Measurements from ENCODE around the gene GSTT2.

GSTT2 gene

DNA sequence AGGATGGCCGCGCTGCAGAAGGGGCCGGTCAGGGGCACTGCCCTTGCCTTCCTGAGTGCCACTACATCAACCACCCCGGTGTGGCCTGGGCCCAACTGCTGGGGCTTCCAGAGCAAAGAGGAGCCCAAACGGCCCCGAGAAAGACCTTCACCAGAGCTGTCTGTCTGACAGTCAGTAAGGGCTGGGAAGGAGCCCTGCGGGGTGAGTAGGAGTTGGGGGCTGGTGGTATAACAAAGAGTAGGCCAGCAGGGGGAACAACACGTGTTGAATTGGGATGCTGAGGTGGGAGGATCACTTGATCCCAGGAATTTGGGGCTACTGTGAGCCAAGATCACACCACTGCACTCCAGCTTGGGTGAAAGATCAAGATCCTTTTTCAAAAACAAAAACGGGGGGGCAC is 21.4 kb downstream of the GSTT2 start:
- Histone ChIP-seq H3K36me3 (replicated peaks in 1 of 2; ENCODE audit: control insufficient read depth in 2 of 2, insufficient read depth in 2 of 2, low read length in 2 of 2) (no peaks in the 10 kb centered on the region), H2BK5ac (ENCODE audit: low read length) (peak overlapping the region; percentile 48), H4K91ac (ENCODE audit: low read depth, low read length, poor library complexity) (peak overlapping the region; percentile 76), H2AFZ (ENCODE audit: low read length) (peak overlapping the region; percentile 74), H2BK15ac (ENCODE audit: low read length) (no peak overlapping the region), H3K79me1 (ENCODE audit: low read depth, low read length) (no peaks in the 10 kb centered on the region), H3K14ac (ENCODE audit: low read length) (no peak overlapping the region), H3K27me3 (ENCODE audit: control insufficient read depth in 3 of 3, insufficient read depth in 3 of 3, low read depth in 1 of 3, low read length in 3 of 3) (peaks cover 0 to 23% (median 0%) of the 10 kb centered on the region in 3 experiments), H3K9ac (ENCODE audit: low read depth, low read length, poor library complexity) (no peak overlapping the region), H3K27ac (replicated peaks; ENCODE audit: low read length) (peak overlapping the region; percentile 13), H3K9me3 (replicated peaks in 1 of 2; ENCODE audit: control insufficient read depth in 2 of 2, insufficient read depth in 1 of 2, low read depth in 1 of 2, low read length in 2 of 2) (no peaks in the 10 kb centered on the region), H3K4me3 (ENCODE audit: low read length in 2 of 2) (no peak overlapping the region), H4K8ac (ENCODE audit: low read depth, low read length) (peak overlapping the region; percentile 4), H3K4me2 (ENCODE audit: insufficient read depth, low read length, poor library complexity, severe bottlenecking) (no peak overlapping the region), H3K23ac (ENCODE audit: low read depth, low read length, poor library complexity) (no peak overlapping the region), H2BK12ac (ENCODE audit: low read length) (no peak overlapping the region), H3K18ac (ENCODE audit: low read length) (peak overlapping the region; percentile 83), H3K4ac (ENCODE audit: low read length) (no peak overlapping the region), H2BK120ac (ENCODE audit: low read depth, low read length) (no peak overlapping the region), H3K4me1 (ENCODE audit: control insufficient read depth in 2 of 2, insufficient read depth in 1 of 2, low read depth in 1 of 2, low read length in 2 of 2) (peaks cover 4 to 5% of the 10 kb centered on the region in 2 donors), H2AK5ac (ENCODE audit: low read depth, low read length) (no peak overlapping the region)
- no CpG with 5 or more reads among the region's 9 CpGs for WGBS, 2 donors (ENCODE audit: extremely low coverage in 2 of 2, insufficient read length in 2 of 2, insufficient replicate concordance in 1 of 2)
- no peak for DNase-seq (ENCODE audit: low spot score)

DNA sequence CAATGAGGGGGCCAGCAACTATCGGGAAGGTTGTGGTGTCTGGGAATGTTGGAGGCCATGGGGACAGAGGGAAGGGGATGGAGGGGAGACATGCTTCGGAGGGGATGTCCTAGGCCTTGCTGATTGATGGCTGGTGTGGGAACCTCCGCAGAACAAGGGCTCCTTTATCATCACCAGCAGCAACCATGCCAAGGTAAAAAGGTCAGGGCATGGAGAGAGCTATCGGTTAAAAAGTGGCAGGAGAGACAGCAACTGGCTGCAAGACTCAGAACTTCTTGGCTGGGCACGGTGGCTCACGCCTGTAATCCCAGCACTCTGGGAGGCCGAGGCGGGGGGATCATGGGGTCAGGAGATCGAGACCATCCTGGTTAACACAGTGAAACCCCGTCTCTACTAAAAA is 22.3 kb downstream of the GSTT2 start:
- Histone ChIP-seq H3K14ac (ENCODE audit: low read length) (no peak overlapping the region), H3K27me3 (ENCODE audit: control insufficient read depth in 3 of 3, insufficient read depth in 3 of 3, low read depth in 1 of 3, low read length in 3 of 3) (peaks cover 0 to 27% (median 0%) of the 10 kb centered on the region in 3 experiments), H3K79me1 (ENCODE audit: low read depth, low read length) (no peaks in the 10 kb centered on the region), H3K4me2 (ENCODE audit: insufficient read depth, low read length, poor library complexity, severe bottlenecking) (no peak overlapping the region), H4K91ac (ENCODE audit: low read depth, low read length, poor library complexity) (no peak overlapping the region), H3K18ac (ENCODE audit: low read length) (no peak overlapping the region), H2BK5ac (ENCODE audit: low read length) (no peak overlapping the region), H3K9me3 (replicated peaks in 1 of 2; ENCODE audit: control insufficient read depth in 2 of 2, insufficient read depth in 1 of 2, low read depth in 1 of 2, low read length in 2 of 2) (no peaks in the 10 kb centered on the region), H3K4me3 (ENCODE audit: low read length in 2 of 2) (no peak overlapping the region), H2BK15ac (ENCODE audit: low read length) (no peak overlapping the region), H3K9ac (ENCODE audit: low read depth, low read length, poor library complexity) (no peak overlapping the region), H2BK12ac (ENCODE audit: low read length) (no peak overlapping the region), H3K27ac (replicated peaks; ENCODE audit: low read length) (no peak overlapping the region), H3K4ac (ENCODE audit: low read length) (no peak overlapping the region), H4K8ac (ENCODE audit: low read depth, low read length) (no peak overlapping the region), H3K4me1 (ENCODE audit: control insufficient read depth in 2 of 2, insufficient read depth in 1 of 2, low read depth in 1 of 2, low read length in 2 of 2) (peaks cover 4 to 5% of the 10 kb centered on the region in 2 donors), H3K36me3 (replicated peaks in 1 of 2; ENCODE audit: control insufficient read depth in 2 of 2, insufficient read depth in 2 of 2, low read length in 2 of 2) (no peaks in the 10 kb centered on the region), H2AK5ac (ENCODE audit: low read depth, low read length) (no peak overlapping the region), H3K23ac (ENCODE audit: low read depth, low read length, poor library complexity) (no peak overlapping the region), H2BK120ac (ENCODE audit: low read depth, low read length) (no peak overlapping the region), H2AFZ (ENCODE audit: low read length) (no peak overlapping the region)
- no CpG with 5 or more reads among the region's 10 CpGs for WGBS, 2 donors (ENCODE audit: extremely low coverage in 2 of 2, insufficient read length in 2 of 2, insufficient replicate concordance in 1 of 2)
- DNase-seq (ENCODE audit: low spot score) = no peak

DNA sequence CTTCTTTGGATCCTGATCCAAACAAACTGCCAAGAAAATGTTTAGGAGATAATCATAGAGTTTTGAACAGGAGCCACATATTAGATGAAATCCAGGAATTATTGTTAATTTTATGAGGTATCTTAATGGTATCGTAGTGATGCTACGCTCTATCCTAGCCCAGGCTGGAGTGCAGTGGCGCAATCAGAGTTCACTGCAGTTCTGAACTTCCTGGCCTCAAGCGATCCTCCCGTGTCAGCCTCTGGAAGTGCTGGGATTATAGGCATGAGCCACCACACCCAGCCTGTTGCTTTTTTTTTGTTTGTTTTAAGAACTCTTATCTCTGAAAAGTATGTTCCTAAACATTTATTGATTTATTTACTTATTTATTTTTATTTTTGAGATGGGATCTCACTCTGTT is 22.9 kb downstream of the GSTT2 start:
- no peak for DNase-seq (ENCODE audit: low spot score)
- no peak overlapping the region for H2BK120ac ChIP-seq (ENCODE audit: low read depth, low read length)
- no peaks in the 10 kb centered on the region for H3K36me3 ChIP-seq (replicated peaks in 1 of 2; ENCODE audit: control insufficient read depth in 2 of 2, insufficient read depth in 2 of 2, low read length in 2 of 2)
- no peaks in the 10 kb centered on the region for H3K79me1 ChIP-seq (ENCODE audit: low read depth, low read length)
- no peak overlapping the region for H2BK15ac ChIP-seq (ENCODE audit: low read length)
- H3K4me3 ChIP-seq (ENCODE audit: low read length in 2 of 2) = no peak overlapping the region
- no peak overlapping the region for H3K23ac ChIP-seq (ENCODE audit: low read depth, low read length, poor library complexity)
- peaks cover 0 to 29% (median 0%) of the 10 kb centered on the region in 3 experiments for H3K27me3 ChIP-seq (ENCODE audit: control insufficient read depth in 3 of 3, insufficient read depth in 3 of 3, low read depth in 1 of 3, low read length in 3 of 3)
- no peaks in the 10 kb centered on the region for H3K9me3 ChIP-seq (replicated peaks in 1 of 2; ENCODE audit: control insufficient read depth in 2 of 2, insufficient read depth in 1 of 2, low read depth in 1 of 2, low read length in 2 of 2)
- no peak overlapping the region for H2AFZ ChIP-seq (ENCODE audit: low read length)
- no peak overlapping the region for H3K14ac ChIP-seq (ENCODE audit: low read length)
- no peak overlapping the region for H2BK5ac ChIP-seq (ENCODE audit: low read length)
- no peak overlapping the region for H2BK12ac ChIP-seq (ENCODE audit: low read length)
- no peak overlapping the region for H3K4ac ChIP-seq (ENCODE audit: low read length)
- no peak overlapping the region for H4K91ac ChIP-seq (ENCODE audit: low read depth, low read length, poor library complexity)
- H3K4me2 ChIP-seq (ENCODE audit: insufficient read depth, low read length, poor library complexity, severe bottlenecking) = no peak overlapping the region
- 100% methylated on average over 1 of the region's 5 CpGs; no CpG with 5 or more reads in 1 of the 2 donors for WGBS, 2 donors (ENCODE audit: extremely low coverage in 2 of 2, insufficient read length in 2 of 2, insufficient replicate concordance in 1 of 2)
- H4K8ac ChIP-seq (ENCODE audit: low read depth, low read length) = no peak overlapping the region
- H2AK5ac ChIP-seq (ENCODE audit: low read depth, low read length) = no peak overlapping the region
- no peak overlapping the region for H3K9ac ChIP-seq (ENCODE audit: low read depth, low read length, poor library complexity)
- no peak overlapping the region for H3K18ac ChIP-seq (ENCODE audit: low read length)
- H3K4me1 ChIP-seq (ENCODE audit: control insufficient read depth in 2 of 2, insufficient read depth in 1 of 2, low read depth in 1 of 2, low read length in 2 of 2) = peaks cover 4 to 5% of the 10 kb centered on the region in 2 donors
- H3K27ac ChIP-seq (replicated peaks; ENCODE audit: low read length) = no peak overlapping the region

DNA sequence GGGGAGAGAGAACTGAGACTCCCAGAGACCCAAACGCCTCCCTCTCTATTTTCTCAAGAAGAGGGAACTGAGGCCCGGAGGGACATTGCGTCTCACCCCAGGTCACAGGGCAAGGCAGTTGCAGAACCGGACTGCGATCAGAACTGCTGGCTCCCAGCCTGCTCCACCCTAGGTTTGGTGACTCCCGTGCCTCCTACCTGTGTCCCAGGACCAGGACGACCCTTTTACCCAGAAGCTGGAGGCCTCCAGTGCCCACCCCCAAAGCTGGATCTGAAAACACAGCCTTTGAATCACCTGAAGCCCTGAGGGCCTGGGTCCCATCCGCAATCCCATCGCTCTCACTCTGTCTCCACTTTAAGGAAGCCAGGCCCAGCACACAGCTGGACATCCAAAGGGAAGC is 24.0 kb downstream of the GSTT2 start:
- Histone ChIP-seq H3K18ac (ENCODE audit: low read length) (no peak overlapping the region), H3K4me1 (ENCODE audit: control insufficient read depth in 2 of 2, insufficient read depth in 1 of 2, low read depth in 1 of 2, low read length in 2 of 2) (peaks cover 4 to 7% of the 10 kb centered on the region in 2 donors), H4K91ac (ENCODE audit: low read depth, low read length, poor library complexity) (no peak overlapping the region), H2BK5ac (ENCODE audit: low read length) (no peak overlapping the region), H3K9me3 (replicated peaks in 1 of 2; ENCODE audit: control insufficient read depth in 2 of 2, insufficient read depth in 1 of 2, low read depth in 1 of 2, low read length in 2 of 2) (no peaks in the 10 kb centered on the region), H3K4me2 (ENCODE audit: insufficient read depth, low read length, poor library complexity, severe bottlenecking) (no peak overlapping the region), H2AFZ (ENCODE audit: low read length) (peak overlapping the region; percentile 64), H4K8ac (ENCODE audit: low read depth, low read length) (no peak overlapping the region), H3K14ac (ENCODE audit: low read length) (no peak overlapping the region), H3K9ac (ENCODE audit: low read depth, low read length, poor library complexity) (no peak overlapping the region), H3K4ac (ENCODE audit: low read length) (no peak overlapping the region), H3K4me3 (ENCODE audit: low read length in 2 of 2) (no peak overlapping the region), H3K27ac (replicated peaks; ENCODE audit: low read length) (no peak overlapping the region), H2BK120ac (ENCODE audit: low read depth, low read length) (no peak overlapping the region), H2AK5ac (ENCODE audit: low read depth, low read length) (no peak overlapping the region), H3K36me3 (replicated peaks in 1 of 2; ENCODE audit: control insufficient read depth in 2 of 2, insufficient read depth in 2 of 2, low read length in 2 of 2) (no peaks in the 10 kb centered on the region), H3K79me1 (ENCODE audit: low read depth, low read length) (no peaks in the 10 kb centered on the region), H3K23ac (ENCODE audit: low read depth, low read length, poor library complexity) (no peak overlapping the region), H3K27me3 (ENCODE audit: control insufficient read depth in 3 of 3, insufficient read depth in 3 of 3, low read depth in 1 of 3, low read length in 3 of 3) (peaks cover 0 to 32% (median 0%) of the 10 kb centered on the region in 3 experiments), H2BK12ac (ENCODE audit: low read length) (no peak overlapping the region), H2BK15ac (ENCODE audit: low read length) (no peak overlapping the region)
- WGBS, 2 donors (ENCODE audit: extremely low coverage in 2 of 2, insufficient read length in 2 of 2, insufficient replicate concordance in 1 of 2) = no CpG with 5 or more reads among the region's 9 CpGs
- DNase-seq (ENCODE audit: low spot score) = no peak
